Keratinocyte (primary cell): ENCODE measurements around the gene OBSL1. TPM values are rescaled to one million over a fixed set of nuclear protein-coding genes. Genes with fewer than 3 reads are reported as not detected.

Experiments
- DNase-seq: peaks from one replicate; pipeline ENCODE4 v3.0.0-alpha.2; 2011; ENCODE audit warnings: low read depth, missing footprints, low spot score
- FAIRE-seq: peaks from 2 replicates; lab custom pipeline; 2011; peaks lifted over from hg19 to GRCh38; lab: Jason Lieb, UNC
- H2AFZ ChIP-seq: 2 replicates; pipeline ENCODE4 v1.6.0; 2012; ENCODE audit warnings: low read length, control low read depth, inconsistent platforms; ENCODE audit not compliant: control insufficient read depth
- H3K27ac ChIP-seq: 2 replicates; pipeline ENCODE4 v1.5.1; 2011; ENCODE audit warnings: low read length; ENCODE audit not compliant: control insufficient read depth, insufficient read depth
- H3K27me3 ChIP-seq: 3 replicates; pipeline ENCODE4 v1.6.0; 2011; ENCODE audit warnings: low read length; ENCODE audit not compliant: control insufficient read depth, insufficient read depth; ENCODE audit errors: extremely low read depth
- H3K36me3 ChIP-seq, 2 experiments: 2 replicates in 1 of 2; 3 replicates in 1 of 2; pipeline ENCODE4 v1.5.1; 2011; ENCODE audit warnings: low read length in 2 of 2, mild to moderate bottlenecking in 1 of 2; ENCODE audit not compliant: control insufficient read depth in 2 of 2, insufficient read depth in 2 of 2; ENCODE audit errors: extremely low read depth in 1 of 2
- H3K4me1 ChIP-seq: 3 replicates; pipeline ENCODE4 v1.5.1; 2011; ENCODE audit warnings: low read length; ENCODE audit not compliant: control insufficient read depth, insufficient read depth; ENCODE audit errors: extremely low read depth
- H3K4me2 ChIP-seq: 3 replicates; pipeline ENCODE4 v1.6.0; 2011; ENCODE audit warnings: low read depth, low read length; ENCODE audit not compliant: control insufficient read depth, insufficient read depth; ENCODE audit errors: extremely low read depth
- H3K4me3 ChIP-seq, 3 experiments: fragments of 200-600 bp in 1 of 3; sonication (generic) in 1 of 3; 2 replicates in 2 of 3; 3 replicates in 1 of 3; pipeline ENCODE4 v1.5.1; 2011 to 2016; ENCODE audit warnings: low read length in 3 of 3, mild to moderate bottlenecking in 3 of 3, control low read depth in 2 of 3, inconsistent platforms in 1 of 3, low read depth in 1 of 3, mixed read lengths in 1 of 3, mixed run types in 1 of 3, moderate library complexity in 1 of 3; ENCODE audit not compliant: control insufficient read depth in 2 of 3, insufficient read depth in 2 of 3; ENCODE audit errors: extremely low read depth in 1 of 3
- H3K79me2 ChIP-seq: 2 replicates; pipeline ENCODE4 v1.6.0; 2012; ENCODE audit warnings: low read length; ENCODE audit not compliant: control insufficient read depth, insufficient read depth
- H3K9ac ChIP-seq: 3 replicates; pipeline ENCODE4 v1.6.0; 2011; ENCODE audit warnings: low read length; ENCODE audit not compliant: control insufficient read depth, insufficient read depth; ENCODE audit errors: extremely low read depth
- H3K9me1 ChIP-seq: 3 replicates; pipeline ENCODE4 v1.6.0; 2011; ENCODE audit warnings: low read length; ENCODE audit not compliant: control insufficient read depth, insufficient read depth; ENCODE audit errors: extremely low read depth
- H3K9me3 ChIP-seq: 2 replicates; pipeline ENCODE4 v1.5.1; 2012; ENCODE audit warnings: low read depth, low read length; ENCODE audit not compliant: control insufficient read depth
- H4K20me1 ChIP-seq: 3 replicates; pipeline ENCODE4 v1.6.0; 2011; ENCODE audit warnings: low read length; ENCODE audit not compliant: control insufficient read depth, insufficient read depth; ENCODE audit errors: extremely low read depth
- CTCF ChIP-seq, 3 experiments: IDR thresholded peaks in 1 of 3; conservative IDR thresholded peaks in 1 of 3; optimal IDR thresholded peaks in 1 of 3; 2 replicates in 2 of 3; 3 replicates in 1 of 3; pipeline versions ENCODE3 to v1.5.1; 2011; ENCODE audit warnings: low read length in 3 of 3, mild to moderate bottlenecking in 3 of 3, moderate library complexity in 2 of 3, control low read depth in 1 of 3, inconsistent platforms in 1 of 3; ENCODE audit not compliant: insufficient read depth in 2 of 3; ENCODE audit errors: extremely low read depth in 1 of 3
- EZH2 ChIP-seq: IDR thresholded peaks from one replicate; pipeline ENCODE4 v1.6.1; 2012; ENCODE audit warnings: inconsistent platforms, mild to moderate bottlenecking, low read length, moderate library complexity
- dilution Hi-C: fragments of 300-500 bp; cut with MboI; formaldehyde crosslinking; loops from one replicate; pipeline ENCODE4 v1.7.0; 2020; ENCODE audit warnings: low sequenced_read_pairs; ENCODE audit not compliant: extremely low pct_ligation_motif_present
- polyA plus RNA-seq, 5 experiments: library from polyadenylated mRNA; depleted of rRNA in 3 of 5; stranded (reverse) in 3 of 5; stranded (forward) in 1 of 5; unstranded in 1 of 5; fragments of >200 nt; gene quantifications; 1 replicate in 1 of 5; 2 replicates in 3 of 5; 3 replicates in 1 of 5; pipeline versions ENCODE4 v1.2.1 to v1.2.3, GENCODE V29; 2011 to 2012; ENCODE audit warnings: missing spikeins in 2 of 5, low read depth in 1 of 5, low replicate concordance in 1 of 5

OBSL1 gene
- polyA plus RNA-seq, 1 donor (not counting 4 experiments of a cell fraction or from before 2014, with no cell fraction given) = 9.3 TPM

DNA sequence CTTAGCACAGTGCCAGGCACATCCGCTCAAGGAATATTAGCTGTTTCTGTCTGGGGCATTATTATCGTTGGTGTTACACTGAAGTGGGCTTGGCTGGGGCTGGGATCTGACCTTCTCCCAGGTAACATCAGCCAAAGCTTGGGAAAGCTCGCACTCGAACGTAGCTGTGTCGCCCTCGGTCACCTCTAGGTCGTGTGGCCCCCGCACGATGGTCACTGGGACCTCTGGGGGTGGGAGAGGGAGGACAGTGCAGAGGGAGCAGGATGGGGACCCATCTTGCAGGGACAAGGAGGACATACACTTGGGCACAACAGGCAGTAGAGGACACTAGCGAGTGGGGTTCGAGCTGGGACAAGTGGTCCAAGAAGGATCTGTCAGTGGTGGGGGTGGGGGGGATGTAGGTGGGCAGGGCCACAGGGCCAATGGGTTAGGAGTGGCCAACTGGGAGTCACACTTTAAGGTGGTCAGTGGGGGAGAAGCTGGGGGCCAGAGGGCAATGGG lies 17.8 kb downstream of the OBSL1 start:
- dilution Hi-C loops = no loop called here
- Histone ChIP-seq H3K4me2 (no peak overlapping the region), H3K4me1 (no peaks in the 10 kb centered on the region), H3K4me3 (no peak overlapping the region), H4K20me1 (no peaks in the 10 kb centered on the region), H3K36me3 (no peaks in the 10 kb centered on the region), H3K27ac (no peak overlapping the region), H2AFZ (no peak overlapping the region), H3K27me3 (peaks cover 9% of the 10 kb centered on the region), H3K9me3 (no peaks in the 10 kb centered on the region), H3K79me2 (no peaks in the 10 kb centered on the region), H3K9me1 (no peaks in the 10 kb centered on the region), H3K9ac (no peak overlapping the region)
- no peak for TF ChIP-seq EZH2
- TF ChIP-seq CTCF (optimal IDR thresholded peaks at IDR 0.05 in 1 of 3, IDR thresholded peaks at IDR 0.05 in 1 of 3, conservative IDR thresholded peaks at IDR 0.05 in 1 of 3; ENCODE audit: extremely low read depth in 1 of 3, insufficient read depth in 2 of 3, low read length in 3 of 3) = no peak
- DNase-seq (no peak), FAIRE-seq (no peak)

DNA sequence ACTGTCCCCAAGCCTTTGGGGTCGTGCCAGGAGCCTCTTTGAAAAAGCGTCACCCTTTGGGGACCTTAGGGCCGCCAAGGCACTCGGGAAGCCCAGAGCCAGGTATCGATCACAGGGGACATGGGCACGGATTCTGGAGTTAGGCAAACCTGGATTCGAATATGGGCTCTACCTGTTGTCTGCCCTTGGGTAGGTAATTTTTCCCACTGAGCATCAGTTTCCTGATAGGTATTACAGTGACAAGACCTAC lies 18.2 kb downstream of the OBSL1 start:
- no peaks in the 10 kb centered on the region for H3K36me3 ChIP-seq
- peak overlapping the region; percentile 91 for H3K4me2 ChIP-seq
- peaks cover 9% of the 10 kb centered on the region for H3K27me3 ChIP-seq
- DNase-seq (no peak), FAIRE-seq (no peak)
- no peaks in the 10 kb centered on the region for H3K79me2 ChIP-seq
- no peaks in the 10 kb centered on the region for H3K4me1 ChIP-seq
- H3K9me1 ChIP-seq = no peaks in the 10 kb centered on the region
- dilution Hi-C loops = no loop called here
- H3K4me3 ChIP-seq = peak overlapping the region in 2 of 3 experiments; percentile 69 to 72
- H3K27ac ChIP-seq = no peak overlapping the region
- no peaks in the 10 kb centered on the region for H3K9me3 ChIP-seq
- peak overlapping the region; percentile 65 for H3K9ac ChIP-seq
- H2AFZ ChIP-seq = no peak overlapping the region
- H4K20me1 ChIP-seq = no peaks in the 10 kb centered on the region
- peak; percentile 42 for TF ChIP-seq EZH2
- TF ChIP-seq CTCF (optimal IDR thresholded peaks at IDR 0.05 in 1 of 3, IDR thresholded peaks at IDR 0.05 in 1 of 3, conservative IDR thresholded peaks at IDR 0.05 in 1 of 3; ENCODE audit: extremely low read depth in 1 of 3, insufficient read depth in 2 of 3, low read length in 3 of 3) = no peak
